Cardiac fibroblast (primary cell): Measurements from ENCODE around the gene RPS6KA4.

ENCODE experiments used
- DNase-seq, 2 donors: peaks; one replicate each; pipeline versions ENCODE4 v3.0.0 to v3.0.0-alpha.2; 2010; ENCODE audit warnings: low read depth in 2 of 2
- H3K4me3 ChIP-seq, 2 donors: replicated peaks in 1 of 2; 1 replicate in 1 of 2; 2 replicates in 1 of 2; pipeline ENCODE4 v1.5.1; 2011; ENCODE audit warnings: low read depth in 2 of 2, low read length in 2 of 2, mild to moderate bottlenecking in 2 of 2, moderate library complexity in 1 of 2
- TF ChIP-seq, protein P1 (sequence below): IDR thresholded peaks from one replicate; pipeline ENCODE4 v1.5.1; 2011; ENCODE audit warnings: low read depth, mild to moderate bottlenecking, low read length, inconsistent platforms

Gene RPS6KA4

DNA sequence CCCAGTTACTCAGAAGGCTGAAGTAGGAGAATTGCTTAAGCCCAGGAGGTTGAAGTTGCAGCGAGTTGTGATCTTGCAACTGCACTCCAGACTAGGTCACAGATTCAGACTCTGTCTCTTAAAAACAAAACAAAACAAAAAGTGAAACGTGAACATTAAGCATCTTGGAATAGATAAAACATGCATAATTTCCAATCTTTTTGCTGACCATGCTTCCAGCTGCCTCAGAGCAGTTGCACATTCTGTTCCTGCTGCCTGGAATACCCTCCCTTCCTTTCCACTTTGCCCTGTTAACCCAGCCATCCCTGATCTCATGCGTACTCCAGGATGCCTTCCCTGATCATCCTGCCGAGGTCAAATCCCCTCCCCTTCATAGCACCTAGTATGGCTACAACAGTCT is 19.7 kb upstream of the RPS6KA4 start:
- H3K4me3 ChIP-seq: no peak overlapping the region
- TF ChIP-seq, protein P1, sequence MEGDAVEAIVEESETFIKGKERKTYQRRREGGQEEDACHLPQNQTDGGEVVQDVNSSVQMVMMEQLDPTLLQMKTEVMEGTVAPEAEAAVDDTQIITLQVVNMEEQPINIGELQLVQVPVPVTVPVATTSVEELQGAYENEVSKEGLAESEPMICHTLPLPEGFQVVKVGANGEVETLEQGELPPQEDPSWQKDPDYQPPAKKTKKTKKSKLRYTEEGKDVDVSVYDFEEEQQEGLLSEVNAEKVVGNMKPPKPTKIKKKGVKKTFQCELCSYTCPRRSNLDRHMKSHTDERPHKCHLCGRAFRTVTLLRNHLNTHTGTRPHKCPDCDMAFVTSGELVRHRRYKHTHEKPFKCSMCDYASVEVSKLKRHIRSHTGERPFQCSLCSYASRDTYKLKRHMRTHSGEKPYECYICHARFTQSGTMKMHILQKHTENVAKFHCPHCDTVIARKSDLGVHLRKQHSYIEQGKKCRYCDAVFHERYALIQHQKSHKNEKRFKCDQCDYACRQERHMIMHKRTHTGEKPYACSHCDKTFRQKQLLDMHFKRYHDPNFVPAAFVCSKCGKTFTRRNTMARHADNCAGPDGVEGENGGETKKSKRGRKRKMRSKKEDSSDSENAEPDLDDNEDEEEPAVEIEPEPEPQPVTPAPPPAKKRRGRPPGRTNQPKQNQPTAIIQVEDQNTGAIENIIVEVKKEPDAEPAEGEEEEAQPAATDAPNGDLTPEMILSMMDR: no peak
- no peak for DNase-seq

DNA sequence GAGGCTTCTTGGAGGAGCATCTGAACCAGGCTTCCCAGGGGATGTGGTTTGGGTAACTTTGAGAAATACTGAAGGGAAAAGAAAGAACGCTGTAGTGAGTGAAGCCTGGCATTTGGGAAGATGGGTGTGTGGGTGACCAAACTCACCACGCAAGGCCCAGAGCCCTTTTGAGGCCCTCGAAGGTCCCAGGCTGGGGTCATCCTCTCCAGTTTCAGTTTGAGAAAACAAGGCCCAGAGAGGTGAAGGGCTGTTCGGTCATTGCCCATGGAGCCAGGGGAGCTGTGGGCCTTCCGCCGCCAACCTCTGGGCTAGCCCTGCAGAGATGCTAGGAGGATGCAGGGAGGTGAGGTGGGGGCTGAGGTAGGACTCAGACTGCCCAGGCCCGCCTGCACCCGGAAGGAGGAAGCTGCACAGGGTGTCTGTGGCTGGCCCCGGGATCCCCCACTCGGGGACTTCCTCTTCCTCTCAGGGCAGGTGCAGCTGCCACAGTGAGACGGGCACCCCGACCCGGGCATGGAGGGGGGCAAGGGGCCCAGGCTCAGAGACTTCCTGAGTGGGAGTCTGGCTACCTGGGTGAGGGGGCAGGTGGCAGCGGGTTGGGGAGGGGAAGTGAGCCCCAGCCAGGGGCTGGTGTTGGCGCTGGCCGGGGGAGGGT is 19.1 kb upstream of the RPS6KA4 start, which contains the start of gene CCDC88B:
Gene CCDC88B (plus strand): TSS at position 451 of the 655 bp plus-strand sequence. CDS start 63 bp downstream, at position 514.
- no peak for DNase-seq
- TF ChIP-seq, protein P1: no peak
- H3K4me3 ChIP-seq: no peak within 1 kb of the TSS

- no peak for DNase-seq
- TF ChIP-seq, protein P1: no peak
- no peak overlapping the region for H3K4me3 ChIP-seq
Observed at GRCh38 chr11:64340671-64341335, 18.2 kb upstream of the RPS6KA4 start.

- TF ChIP-seq, protein P1: no peak
- no peak overlapping the region for H3K4me3 ChIP-seq
- DNase-seq: no peak
Observed at GRCh38 chr11:64341429-64341828, 17.5 kb upstream of the RPS6KA4 start.

GRCh38 chr11:64341851-64342791 is 16.8 kb upstream of the RPS6KA4 start:
- TF ChIP-seq, protein P1: no peak
- H3K4me3 ChIP-seq: peak overlapping the region; percentile 33 to 48
- DNase-seq: peak; percentile 87 to 91

GRCh38 chr11:64342869-64343745 is 15.9 kb upstream of the RPS6KA4 start:
- peak overlapping the region in 1 of 2 donors; percentile 34 for H3K4me3 ChIP-seq
- TF ChIP-seq, protein P1: no peak
- no peak for DNase-seq
